Activated naive CD4-positive, alpha-beta T cell (primary cell): ENCODE measurements around the gene ADAP1.
"Not testable (repeated sequence)": the region's sequence is repeated elsewhere in the genome, so short reads cannot be mapped to it uniquely, and the experiment has no call there.

ENCODE experiments used
- DNase-seq, 4 experiments: peaks; one replicate each; lab custom pipeline; 2025; lab: John Stamatoyannopoulos, UW

ADAP1 gene

GRCh38 chr7:959271-959670 is 4.8 kb upstream of the ADAP1 start:
- DNase-seq: no peak

GRCh38 chr7:958221-959200 is 4.0 kb upstream of the ADAP1 start:
- no peak for DNase-seq

- no peak for DNase-seq
These were observed 3.1 kb upstream of the ADAP1 start for GRCh38 chr7:957418-958220.

GRCh38 chr7:956031-956430 is 1.6 kb upstream of the ADAP1 start:
- no peak for DNase-seq

GRCh38 chr7:953547-954327 is 743 bp downstream of the ADAP1 start:
- no peak for DNase-seq

- no peak for DNase-seq
These were observed 1.7 kb downstream of the ADAP1 start for GRCh38 chr7:952548-953441.

GRCh38 chr7:951881-952547 is 2.5 kb downstream of the ADAP1 start:
- DNase-seq: no peak

- no peak for DNase-seq
These were observed 5.2 kb downstream of the ADAP1 start for GRCh38 chr7:949021-949934.

GRCh38 chr7:947391-948210 is 6.9 kb downstream of the ADAP1 start:
- DNase-seq: no peak

- no peak for DNase-seq
These were observed 8.1 kb downstream of the ADAP1 start for GRCh38 chr7:946256-946996.

- no peak for DNase-seq
These were observed 8.8 kb downstream of the ADAP1 start for GRCh38 chr7:945556-946255.

- no peak for DNase-seq
These were observed 9.3 kb downstream of the ADAP1 start for GRCh38 chr7:945147-945555.

GRCh38 chr7:944744-945143 is 9.7 kb downstream of the ADAP1 start:
- no peak for DNase-seq

- DNase-seq: not testable (repeated sequence)
These were observed 10.7 kb downstream of the ADAP1 start for GRCh38 chr7:943793-944192.

GRCh38 chr7:940599-941408 is 13.7 kb downstream of the ADAP1 start:
- DNase-seq: no peak

GRCh38 chr7:939843-940242 is 14.6 kb downstream of the ADAP1 start:
- DNase-seq: no peak
